RPMI8226 (cell line): Measurements from ENCODE around the gene NAPG.
"Not testable (repeated sequence)": the region's sequence is repeated elsewhere in the genome, so short reads cannot be mapped to it uniquely, and the experiment has no call there.

Source experiments
- DNase-seq: peaks from one replicate; pipeline ENCODE4 v3.0.0-alpha.2; 2015

Gene NAPG

GRCh38 chr18:10552226-10552625 lies 26.4 kb downstream of the NAPG start:
- DNase-seq, result no peak

- DNase-seq, result not testable (repeated sequence)
These were observed 30.4 kb downstream of the NAPG start for GRCh38 chr18:10556251-10556650.

- DNase-seq, result no peak
These were observed 31.4 kb downstream of the NAPG start for GRCh38 chr18:10557085-10557677.

GRCh38 chr18:10558243-10558966 lies 32.6 kb downstream of the NAPG start:
- no peak for DNase-seq

DNA sequence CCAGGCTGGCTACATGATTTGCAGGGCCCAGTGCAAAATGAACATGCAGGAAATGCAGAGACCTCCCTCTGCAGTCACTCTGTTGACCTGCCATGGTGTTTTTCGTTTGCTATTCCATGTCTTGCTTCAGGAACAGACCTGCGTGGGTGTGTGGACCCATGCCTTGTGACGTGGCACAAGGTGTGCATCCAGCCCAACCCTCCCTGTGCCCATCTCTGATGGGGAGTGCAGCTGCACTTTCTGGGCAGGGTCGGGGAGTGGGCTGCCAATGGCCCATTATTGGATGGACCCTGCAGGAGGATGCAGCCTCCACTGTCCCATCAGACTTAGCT lies 33.1 kb downstream of the NAPG start:
- no peak for DNase-seq

- no peak for DNase-seq
These were observed 34.0 kb downstream of the NAPG start for GRCh38 chr18:10559553-10560451.

DNA sequence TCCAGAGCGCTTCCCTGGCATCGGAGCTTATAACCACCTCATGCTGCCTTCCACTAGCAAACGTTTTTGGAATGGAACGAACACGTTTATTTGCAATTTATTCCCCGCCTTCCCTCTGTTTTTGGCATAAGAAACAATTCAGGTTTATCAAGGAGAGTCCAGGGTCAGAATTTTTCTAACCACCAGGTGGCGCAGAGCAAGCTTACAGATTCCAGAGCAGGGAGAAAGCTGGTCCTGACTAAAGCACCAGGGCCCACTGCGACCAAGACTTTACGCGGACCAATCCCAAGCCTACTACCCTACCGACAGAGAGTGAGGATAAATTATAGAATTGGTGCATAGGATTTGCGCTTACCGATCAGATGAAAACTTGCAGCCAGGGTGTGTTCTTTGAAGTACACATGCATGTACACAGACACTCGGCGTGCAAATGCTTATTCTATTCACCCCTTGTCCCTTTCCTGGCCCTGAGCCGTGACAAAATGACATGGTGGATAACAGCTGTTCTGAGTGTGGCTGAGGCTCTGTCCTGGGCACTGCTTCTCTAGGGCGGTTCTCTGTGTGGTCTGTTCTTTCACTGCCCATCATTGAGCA lies 34.7 kb downstream of the NAPG start:
- DNase-seq, result peak; percentile 86

GRCh38 chr18:10562773-10563160 lies 36.9 kb downstream of the NAPG start:
- DNase-seq, result no peak

- DNase-seq, result no peak
These were observed 38.1 kb downstream of the NAPG start for GRCh38 chr18:10563886-10564285.

DNA sequence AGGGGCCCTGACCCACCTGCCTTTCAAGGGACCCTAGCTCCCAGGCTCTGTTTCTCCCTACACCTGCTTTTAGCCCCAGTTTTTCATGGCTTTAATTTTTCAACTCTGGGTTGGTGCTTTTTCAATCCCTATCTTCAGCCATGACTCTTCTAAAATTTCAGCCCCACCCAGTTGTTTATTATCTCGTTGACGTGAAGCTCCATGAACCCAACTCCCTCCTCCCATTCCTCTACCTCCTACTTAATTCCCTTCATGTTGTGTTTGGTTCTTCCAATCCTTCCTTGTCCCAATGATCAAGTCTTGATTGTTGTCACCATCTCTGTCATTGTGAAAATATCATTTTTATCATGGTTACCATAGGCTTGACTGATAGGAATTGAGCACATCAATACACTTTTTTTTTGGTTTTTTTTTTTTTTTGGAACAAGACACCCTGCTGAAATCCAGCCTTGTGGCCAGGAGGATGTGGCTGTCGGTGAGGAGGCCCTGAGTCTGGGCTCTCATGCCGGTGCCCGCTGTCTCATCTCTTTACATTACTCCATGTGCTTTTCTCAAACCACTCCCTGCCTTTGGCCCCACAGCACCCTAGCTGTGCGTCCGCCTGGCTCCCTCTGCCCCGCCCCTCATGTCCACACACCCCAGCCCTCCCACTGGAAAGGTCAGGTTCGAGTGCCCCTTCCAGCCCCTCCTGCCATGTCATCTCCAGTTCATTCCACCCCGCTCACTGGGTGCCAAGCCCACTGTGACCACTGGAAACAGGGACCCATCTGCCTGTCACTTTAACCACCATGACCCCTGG lies 39.3 kb downstream of the NAPG start:
- no peak for DNase-seq

DNA sequence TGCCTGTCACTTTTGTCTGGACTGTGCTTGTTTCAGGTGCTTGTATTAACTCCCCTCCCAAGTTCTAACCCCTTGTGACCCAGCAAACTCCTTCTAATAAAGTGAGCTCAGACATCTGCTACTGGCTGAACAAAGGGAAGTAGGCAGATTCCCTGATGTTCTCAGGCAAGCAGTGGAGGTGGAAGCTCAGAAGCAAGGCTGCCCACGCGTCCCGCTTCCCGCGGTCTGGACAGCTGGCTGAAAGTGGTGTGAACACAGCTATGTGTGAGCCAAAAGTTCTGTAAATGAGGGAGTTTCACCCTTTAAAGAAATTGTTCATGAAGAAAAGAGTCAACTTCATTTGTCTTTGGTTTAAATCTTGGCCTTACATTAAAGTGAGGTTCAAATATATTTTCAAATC lies 40.0 kb downstream of the NAPG start:
- DNase-seq, result peak; percentile 26

DNA sequence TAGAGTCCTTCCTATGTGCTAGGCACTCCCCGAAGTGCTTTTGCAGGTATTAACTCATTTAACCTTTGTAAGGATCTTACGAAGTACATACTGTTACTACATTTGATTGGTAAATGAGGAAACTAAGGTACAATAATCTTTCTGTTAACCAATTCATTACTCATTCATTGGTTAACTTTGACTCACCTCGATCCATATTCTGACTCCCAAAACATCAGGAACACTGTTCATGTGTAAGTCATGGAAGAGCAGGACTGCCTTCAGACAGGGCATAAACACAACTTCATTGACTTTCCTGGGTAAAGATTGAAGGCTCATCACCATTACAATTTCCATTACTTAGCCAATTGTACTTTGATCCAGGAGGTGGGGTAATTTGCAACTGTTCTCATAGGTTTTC lies 40.6 kb downstream of the NAPG start:
- DNase-seq, result no peak

DNA sequence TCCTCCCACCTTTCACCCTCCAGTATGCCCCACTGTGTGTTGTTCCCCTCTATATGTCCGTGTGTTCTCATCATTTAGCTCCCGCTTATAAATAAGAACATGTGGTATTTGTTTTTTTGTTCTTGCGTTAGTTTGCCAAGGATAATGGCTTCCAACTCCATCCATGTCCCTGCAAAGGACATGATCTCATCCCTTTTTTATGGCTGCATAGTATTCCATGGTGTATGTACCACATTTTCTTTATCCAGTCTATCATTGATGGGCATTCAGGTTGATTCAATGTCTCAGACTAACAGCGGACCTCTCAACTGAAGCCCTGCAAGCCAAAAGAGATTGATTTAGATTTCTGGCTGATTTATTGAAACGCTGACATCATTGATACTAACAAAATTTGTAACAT lies 44.1 kb downstream of the NAPG start:
- not testable (repeated sequence) for DNase-seq

GRCh38 chr18:10570622-10571021 lies 44.8 kb downstream of the NAPG start:
- DNase-seq, result no peak

DNA sequence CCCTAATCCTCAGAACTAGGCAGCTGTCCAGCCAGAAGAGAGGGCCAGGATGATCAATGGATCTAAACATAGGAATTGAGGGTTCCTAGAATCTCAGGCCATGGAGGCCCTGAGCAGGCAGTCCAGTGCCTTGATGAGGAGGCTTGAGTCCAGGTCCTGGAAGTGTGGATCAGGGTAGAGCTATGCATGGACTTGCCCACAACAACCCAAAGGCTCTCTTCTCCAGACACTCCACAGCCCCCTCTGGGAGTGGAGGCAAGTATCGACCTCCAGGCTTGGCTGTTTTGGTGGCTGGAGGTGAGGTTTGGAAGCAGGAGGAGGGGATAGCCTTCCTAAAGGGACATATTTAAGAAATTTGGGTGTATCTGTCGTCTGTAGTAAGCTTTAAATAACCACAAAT lies 45.7 kb downstream of the NAPG start:
- DNase-seq, result no peak

- not testable (repeated sequence) for DNase-seq
These were observed 47.4 kb downstream of the NAPG start for GRCh38 chr18:10573261-10573660.

DNA sequence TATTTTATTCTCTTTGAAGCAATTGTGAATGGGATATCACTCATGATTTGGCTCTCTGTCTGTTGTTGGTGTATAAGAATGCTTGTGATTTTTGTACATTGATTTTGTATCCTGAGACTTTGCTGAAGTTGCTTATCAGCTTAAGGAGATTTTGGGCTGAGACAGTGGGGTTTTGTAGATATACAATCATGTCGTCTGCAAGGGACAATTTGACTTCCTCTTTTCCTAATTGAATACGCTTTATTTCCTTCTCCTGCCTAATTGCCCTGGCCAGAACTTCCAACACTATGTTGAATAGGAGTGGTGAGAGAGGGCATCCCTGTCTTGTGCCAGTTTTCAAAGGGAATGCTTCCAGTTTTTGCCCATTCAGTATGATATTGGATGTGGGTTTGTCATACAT lies 48.6 kb downstream of the NAPG start:
- DNase-seq, result not testable (repeated sequence)

GRCh38 chr18:10577842-10578572 lies 52.2 kb downstream of the NAPG start:
- DNase-seq, result not testable (repeated sequence)

DNA sequence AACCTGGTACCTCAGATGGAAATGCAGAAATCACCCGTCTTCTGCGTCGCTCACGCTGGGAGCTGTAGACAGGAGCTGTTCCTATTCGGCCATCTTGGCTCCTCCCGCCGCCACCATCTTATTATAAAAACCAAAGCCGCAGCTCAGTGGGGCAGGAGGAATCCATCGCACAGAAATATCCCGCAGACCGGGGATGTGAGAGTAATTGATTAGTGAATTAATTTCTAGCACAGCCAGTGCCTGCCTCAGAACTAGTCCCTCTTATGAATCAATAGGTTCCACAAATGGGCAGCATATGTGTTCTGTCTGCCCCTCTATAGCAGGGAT lies 52.7 kb downstream of the NAPG start:
- DNase-seq, result not testable (repeated sequence)

DNA sequence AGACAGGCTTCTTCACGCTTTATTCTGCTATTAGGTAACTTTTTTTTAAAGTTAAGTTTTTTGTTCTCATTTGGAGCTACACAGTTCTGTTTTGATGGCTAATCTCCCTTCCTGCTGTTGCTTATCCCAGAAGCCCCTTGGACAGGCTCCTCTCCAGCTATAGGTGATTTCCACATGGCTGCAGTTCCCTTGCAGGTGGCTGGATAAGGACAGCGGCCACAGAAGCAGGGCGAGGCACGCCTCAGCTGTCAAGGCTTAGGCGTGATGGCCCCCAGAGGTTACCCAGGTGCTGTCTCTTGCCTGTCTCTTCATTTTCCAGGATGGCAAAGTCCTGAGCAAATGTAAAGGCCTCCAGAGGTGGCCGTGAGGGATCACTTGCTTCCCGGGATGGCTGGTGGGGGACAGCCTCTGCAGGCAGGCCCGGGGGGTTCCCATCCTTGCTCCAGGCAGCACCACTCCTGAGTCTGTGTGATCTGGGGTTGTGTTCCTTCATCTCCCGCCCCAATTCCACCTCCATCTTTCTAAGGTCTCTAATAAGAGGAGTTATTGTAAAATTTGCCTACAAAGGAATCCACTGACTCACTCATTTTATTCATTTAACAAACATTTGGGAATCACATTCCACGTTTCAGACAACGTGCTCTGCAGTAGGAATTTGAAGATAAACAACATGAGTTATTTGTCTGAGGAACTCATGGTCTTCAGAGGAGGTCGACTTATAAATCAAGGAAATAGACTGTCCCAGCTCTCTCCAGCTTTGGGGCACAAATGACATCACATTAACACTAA lies 53.4 kb downstream of the NAPG start:
- no peak for DNase-seq

DNA sequence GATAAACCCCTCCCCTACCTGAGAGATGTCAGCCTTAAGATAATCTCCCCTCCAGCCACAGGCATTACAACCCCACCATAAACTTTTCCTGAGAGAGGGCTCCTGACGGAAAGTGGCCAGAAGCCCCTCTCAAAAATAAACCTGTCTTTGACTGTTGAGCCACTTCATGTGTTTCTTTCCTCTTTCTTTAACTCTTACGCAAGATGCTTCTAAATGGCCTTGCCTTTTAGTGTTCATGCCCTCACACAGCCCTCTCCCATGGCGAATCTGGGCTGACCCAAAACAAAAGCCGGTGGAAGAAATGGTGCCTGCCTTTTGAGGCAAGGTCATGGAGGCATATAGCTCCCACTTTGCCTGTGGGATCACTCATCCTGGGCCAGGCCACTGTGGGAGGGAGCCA lies 54.4 kb downstream of the NAPG start:
- no peak for DNase-seq
